ENCODE results near the gene IFNAR1.
A peak's percentile ranks its signal among the peaks of the same experiment; 100 is the strongest.

Gene IFNAR1

DNA sequence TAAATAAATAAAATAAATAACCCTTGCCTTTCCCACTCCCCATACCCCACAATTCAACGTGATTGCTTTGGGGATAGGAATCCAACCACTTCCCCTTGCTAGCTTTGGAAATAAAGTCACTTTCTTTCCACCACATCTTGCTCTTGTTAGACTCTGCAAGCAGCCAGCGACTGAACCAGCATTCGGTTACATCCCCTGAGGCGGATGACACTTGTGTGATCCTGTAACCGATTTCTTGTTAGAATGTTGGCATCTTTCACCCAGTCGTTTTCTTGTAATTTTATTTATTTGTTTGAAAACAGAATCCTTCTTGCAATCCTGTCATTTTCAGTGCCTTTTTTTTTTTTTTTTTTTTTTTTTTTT is 76.8 kb downstream of the IFNAR1 start:
- Histone ChIP-seq H3K79me2 (ENCODE audit: insufficient read depth, low read length) (peaks cover 38% of the 10 kb centered on the region), H4K20me1 (ENCODE audit: insufficient read depth, low read length, poor library complexity, severe bottlenecking) (peaks cover 24% of the 10 kb centered on the region), H3K9ac (ENCODE audit: low read depth, low read length, poor library complexity, severe bottlenecking) (no peak overlapping the region), H3K4me2 (ENCODE audit: low read depth, low read length, poor library complexity, severe bottlenecking) (no peak overlapping the region), H3K4me1 (ENCODE audit: insufficient read depth, low read length, poor library complexity, severe bottlenecking) (peaks cover 30% of the 10 kb centered on the region), H3K4me3 (ENCODE audit: low read length, poor library complexity, severe bottlenecking) (no peak overlapping the region), H3K36me3 (ENCODE audit: insufficient read depth, low read length) (no peaks in the 10 kb centered on the region), H2AFZ (ENCODE audit: low read length) (no peak overlapping the region), H3K9me2 (replicated peaks; ENCODE audit: low read depth, low read length) (no peaks in the 10 kb centered on the region), H3K9me3 (ENCODE audit: insufficient read depth, low read depth, low read length) (no peaks in the 10 kb centered on the region), H3F3A (ENCODE audit: low read depth) (no peaks in the 10 kb centered on the region), H3K27me3 (ENCODE audit: insufficient read depth, low read length, poor library complexity, severe bottlenecking) (no peaks in the 10 kb centered on the region)
- no peak for TF ChIP-seq EZH2phosphoT487 (IDR thresholded peaks at IDR 0.05; ENCODE audit: borderline replicate concordance)
- TF ChIP-seq, protein P1, sequence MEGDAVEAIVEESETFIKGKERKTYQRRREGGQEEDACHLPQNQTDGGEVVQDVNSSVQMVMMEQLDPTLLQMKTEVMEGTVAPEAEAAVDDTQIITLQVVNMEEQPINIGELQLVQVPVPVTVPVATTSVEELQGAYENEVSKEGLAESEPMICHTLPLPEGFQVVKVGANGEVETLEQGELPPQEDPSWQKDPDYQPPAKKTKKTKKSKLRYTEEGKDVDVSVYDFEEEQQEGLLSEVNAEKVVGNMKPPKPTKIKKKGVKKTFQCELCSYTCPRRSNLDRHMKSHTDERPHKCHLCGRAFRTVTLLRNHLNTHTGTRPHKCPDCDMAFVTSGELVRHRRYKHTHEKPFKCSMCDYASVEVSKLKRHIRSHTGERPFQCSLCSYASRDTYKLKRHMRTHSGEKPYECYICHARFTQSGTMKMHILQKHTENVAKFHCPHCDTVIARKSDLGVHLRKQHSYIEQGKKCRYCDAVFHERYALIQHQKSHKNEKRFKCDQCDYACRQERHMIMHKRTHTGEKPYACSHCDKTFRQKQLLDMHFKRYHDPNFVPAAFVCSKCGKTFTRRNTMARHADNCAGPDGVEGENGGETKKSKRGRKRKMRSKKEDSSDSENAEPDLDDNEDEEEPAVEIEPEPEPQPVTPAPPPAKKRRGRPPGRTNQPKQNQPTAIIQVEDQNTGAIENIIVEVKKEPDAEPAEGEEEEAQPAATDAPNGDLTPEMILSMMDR (conservative IDR thresholded peaks at IDR 0.05; ENCODE audit: low read length): no peak

DNA sequence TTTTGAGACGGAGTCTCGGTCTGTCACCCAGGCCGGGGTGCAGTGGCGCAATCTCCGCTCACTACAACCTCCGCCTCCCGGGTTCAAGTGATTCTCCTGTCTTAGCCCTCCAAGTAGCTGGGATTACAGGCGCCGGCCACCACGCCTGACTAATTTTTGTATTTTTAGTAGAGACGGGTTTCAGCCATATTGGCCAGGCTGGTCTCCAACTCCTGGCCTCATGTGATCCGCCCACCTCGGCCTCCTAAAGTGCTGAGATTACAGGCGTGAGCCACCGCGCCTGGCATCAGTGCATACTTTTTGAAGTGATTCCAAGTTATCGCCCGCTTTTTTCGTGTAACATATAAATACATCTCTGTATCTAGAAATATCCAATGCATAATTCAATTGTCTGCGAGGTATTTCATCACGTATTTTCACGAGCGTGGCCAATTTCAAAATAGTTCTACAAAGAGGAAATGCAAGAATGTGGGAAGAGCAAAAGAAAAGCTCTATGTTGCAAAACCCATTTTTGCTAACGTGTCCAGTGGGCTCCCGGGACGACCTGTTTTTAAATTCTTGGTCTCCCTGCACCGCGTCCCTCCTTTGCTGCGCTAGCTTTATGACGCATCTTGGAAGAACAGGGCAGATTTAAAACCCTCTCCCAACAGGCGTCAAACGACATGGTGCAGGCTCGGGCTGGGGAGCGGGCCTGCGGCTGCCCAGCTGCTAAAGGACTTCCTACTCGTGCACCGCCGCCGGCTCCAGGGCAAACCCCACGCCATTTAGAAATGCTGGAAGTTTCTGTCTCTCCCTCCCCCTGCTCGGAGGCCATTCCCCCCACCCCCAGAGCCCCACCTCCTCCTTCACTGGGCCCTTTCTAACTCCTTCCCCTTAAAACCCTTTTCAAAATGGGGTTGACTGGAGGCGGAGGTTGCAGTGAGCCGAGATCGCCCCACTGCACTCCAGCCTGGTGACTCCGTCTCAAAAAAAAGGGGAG is 77.5 kb downstream of the IFNAR1 start:
- Histone ChIP-seq H3K9me3 (ENCODE audit: insufficient read depth, low read depth, low read length) (no peaks in the 10 kb centered on the region), H3K9ac (ENCODE audit: low read depth, low read length, poor library complexity, severe bottlenecking) (peak overlapping the region; percentile 86), H3K27me3 (ENCODE audit: insufficient read depth, low read length, poor library complexity, severe bottlenecking) (no peaks in the 10 kb centered on the region), H3K4me1 (ENCODE audit: insufficient read depth, low read length, poor library complexity, severe bottlenecking) (peaks cover 37% of the 10 kb centered on the region), H3K4me2 (ENCODE audit: low read depth, low read length, poor library complexity, severe bottlenecking) (peak overlapping the region; percentile 79), H3F3A (ENCODE audit: low read depth) (no peaks in the 10 kb centered on the region), H3K79me2 (ENCODE audit: insufficient read depth, low read length) (peaks cover 45% of the 10 kb centered on the region), H3K4me3 (ENCODE audit: low read length, poor library complexity, severe bottlenecking) (peak overlapping the region; percentile 86), H4K20me1 (ENCODE audit: insufficient read depth, low read length, poor library complexity, severe bottlenecking) (peaks cover 29% of the 10 kb centered on the region), H2AFZ (ENCODE audit: low read length) (peak overlapping the region; percentile 92), H3K36me3 (ENCODE audit: insufficient read depth, low read length) (no peaks in the 10 kb centered on the region), H3K9me2 (replicated peaks; ENCODE audit: low read depth, low read length) (no peaks in the 10 kb centered on the region)
- TF ChIP-seq, protein P1 (conservative IDR thresholded peaks at IDR 0.05; ENCODE audit: low read length): no peak
- no peak for TF ChIP-seq EZH2phosphoT487 (IDR thresholded peaks at IDR 0.05; ENCODE audit: borderline replicate concordance)

DNA sequence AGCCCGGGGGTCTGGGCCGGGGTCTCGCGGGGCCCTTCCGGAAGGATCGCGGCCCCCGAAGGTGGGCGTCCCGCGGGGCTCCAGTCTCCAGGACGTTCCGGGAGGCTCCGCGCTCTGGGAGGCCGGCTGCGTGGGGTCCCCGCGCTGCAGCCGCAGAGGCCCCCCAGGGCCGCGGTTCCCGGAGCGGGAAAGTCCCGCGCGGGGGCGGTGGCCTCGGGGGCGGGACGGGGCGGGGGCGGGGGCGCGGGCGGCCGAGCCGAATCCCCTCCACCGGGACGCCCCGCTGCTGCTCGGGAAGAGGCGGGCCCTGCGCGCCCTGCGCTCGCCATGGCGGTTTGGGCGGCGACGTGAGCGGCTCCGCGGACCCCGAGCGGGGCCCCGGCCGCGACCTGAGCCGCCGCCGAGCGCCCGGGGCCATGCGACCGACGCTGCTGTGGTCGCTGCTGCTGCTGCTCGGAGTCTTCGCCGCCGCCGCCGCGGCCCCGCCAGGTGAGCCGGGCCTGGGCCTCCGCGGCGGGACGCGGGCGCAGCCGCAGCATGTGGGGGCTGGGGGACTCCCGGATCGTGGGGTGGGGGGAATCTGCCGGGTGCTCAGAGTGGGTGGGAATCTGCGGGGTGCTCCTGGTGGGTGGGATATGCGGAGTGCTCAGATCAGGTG is 78.5 kb downstream of the IFNAR1 start, which contains the start of gene IFNGR2:
Gene IFNGR2, plus strand, starts transcription at position 286 of the 658 bp plus-strand sequence. Its CDS starts 131 bp downstream, at position 417.
- Histone ChIP-seq H3K4me2 (ENCODE audit: low read depth, low read length, poor library complexity, severe bottlenecking) (peak within 1 kb of the TSS; percentile 90), H2AFZ (ENCODE audit: low read length) (peak within 1 kb of the TSS; percentile 92), H3K9ac (ENCODE audit: low read depth, low read length, poor library complexity, severe bottlenecking) (peak within 1 kb of the TSS; percentile 96), H3K4me3 (ENCODE audit: low read length, poor library complexity, severe bottlenecking) (peak within 1 kb of the TSS; percentile 86), H3K36me3 (ENCODE audit: insufficient read depth, low read length) (no peaks in the 10 kb centered on the region), H3K79me2 (ENCODE audit: insufficient read depth, low read length) (peaks cover 51% of the 10 kb centered on the region), H3F3A (ENCODE audit: low read depth) (no peaks in the 10 kb centered on the region), H3K27me3 (ENCODE audit: insufficient read depth, low read length, poor library complexity, severe bottlenecking) (no peaks in the 10 kb centered on the region), H3K4me1 (ENCODE audit: insufficient read depth, low read length, poor library complexity, severe bottlenecking) (peaks cover 39% of the 10 kb centered on the region), H3K9me3 (ENCODE audit: insufficient read depth, low read depth, low read length) (no peaks in the 10 kb centered on the region), H4K20me1 (ENCODE audit: insufficient read depth, low read length, poor library complexity, severe bottlenecking) (peaks cover 30% of the 10 kb centered on the region), H3K9me2 (replicated peaks; ENCODE audit: low read depth, low read length) (no peaks in the 10 kb centered on the region)
- TF ChIP-seq, protein P1 (conservative IDR thresholded peaks at IDR 0.05; ENCODE audit: low read length): no peak
- no peak for TF ChIP-seq EZH2phosphoT487 (IDR thresholded peaks at IDR 0.05; ENCODE audit: borderline replicate concordance)

Measured in Loucy (cell line).